NCI-H2081 (cell line): ENCODE measurements around the gene PCDHAC2.

Experiments
- DNase-seq, 2 experiments: peaks; one replicate each; lab custom pipeline; 2025; lab: John Stamatoyannopoulos, UW

PCDHAC2 gene

GRCh38 chr5:140986117-140986521, 19.8 kb downstream of the PCDHAC2 start:
- DNase-seq = no peak

GRCh38 chr5:140988100-140988499, 21.8 kb downstream of the PCDHAC2 start:
- DNase-seq = no peak

- no peak for DNase-seq
These were observed 22.3 kb downstream of the PCDHAC2 start for GRCh38 chr5:140988608-140989007.

- DNase-seq = no peak
These were observed 23.2 kb downstream of the PCDHAC2 start for GRCh38 chr5:140989254-140990020.

- peak in 1 of 2 experiments; percentile 30 for DNase-seq
These were observed 26.6 kb downstream of the PCDHAC2 start for GRCh38 chr5:140992828-140993227.

GRCh38 chr5:140996060-140996459, 29.8 kb downstream of the PCDHAC2 start:
- DNase-seq = no peak

- no peak for DNase-seq
These were observed 32.7 kb downstream of the PCDHAC2 start for GRCh38 chr5:140998921-140999410.

DNA sequence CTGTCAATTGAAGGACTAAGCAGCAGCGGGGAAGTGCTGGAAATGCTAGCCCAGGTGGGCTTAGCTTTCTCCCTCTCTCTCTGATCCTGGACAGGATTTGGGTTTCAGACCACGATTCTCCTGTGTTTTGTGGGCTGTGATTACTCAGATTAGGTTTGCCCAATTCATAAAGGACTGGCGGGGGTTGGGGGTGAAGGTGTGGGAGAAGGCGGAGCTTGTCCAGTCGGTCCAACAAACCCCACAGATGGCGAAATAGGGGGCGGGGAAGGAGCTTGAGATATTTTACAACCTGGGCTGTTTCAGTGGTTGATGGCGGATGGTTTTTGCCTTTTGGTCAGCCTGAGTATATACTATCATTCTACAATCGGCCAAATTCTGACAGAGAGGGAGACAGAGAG, 35.2 kb downstream of the PCDHAC2 start:
- peak; percentile 41 to 70 for DNase-seq

DNA sequence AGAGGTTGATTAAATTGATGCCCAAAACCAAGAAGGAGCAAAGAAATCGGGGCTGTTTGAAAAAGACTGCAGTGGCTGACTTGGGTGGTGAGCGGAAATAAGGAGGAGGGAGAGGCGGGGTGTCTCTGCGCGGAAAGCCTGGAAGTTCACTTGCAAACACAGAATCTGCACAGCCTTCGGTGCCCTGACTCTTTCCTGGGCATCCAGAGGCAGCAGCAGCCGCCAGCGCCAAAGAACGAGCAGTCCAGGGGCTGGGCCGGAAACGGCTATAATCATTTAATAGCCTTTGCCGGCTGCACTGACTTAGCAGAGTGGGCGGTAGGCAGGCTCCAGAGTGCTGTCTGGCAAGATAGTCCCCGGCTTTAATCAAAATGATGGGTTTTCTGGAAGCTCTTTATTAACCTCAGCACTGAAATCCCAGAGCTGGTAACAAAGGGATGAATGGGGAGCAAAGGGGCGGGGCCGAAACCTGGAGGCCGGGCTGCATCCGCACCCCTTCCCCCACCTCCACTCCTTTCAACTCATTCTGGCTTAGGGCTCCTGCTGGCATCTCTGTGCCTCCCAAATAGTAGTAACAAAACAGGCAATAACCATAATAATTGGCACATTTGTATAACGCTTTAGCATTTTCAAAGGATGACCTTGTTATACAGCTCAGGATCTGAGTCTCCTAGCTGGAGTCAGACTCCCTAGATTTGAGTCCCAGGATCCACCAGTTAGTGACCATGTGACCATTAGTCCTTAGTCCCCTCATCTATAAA, 35.7 kb downstream of the PCDHAC2 start:
- DNase-seq = peak; percentile 63 to 81

- DNase-seq = no peak
These were observed 36.3 kb downstream of the PCDHAC2 start for GRCh38 chr5:141002605-141002965.

DNA sequence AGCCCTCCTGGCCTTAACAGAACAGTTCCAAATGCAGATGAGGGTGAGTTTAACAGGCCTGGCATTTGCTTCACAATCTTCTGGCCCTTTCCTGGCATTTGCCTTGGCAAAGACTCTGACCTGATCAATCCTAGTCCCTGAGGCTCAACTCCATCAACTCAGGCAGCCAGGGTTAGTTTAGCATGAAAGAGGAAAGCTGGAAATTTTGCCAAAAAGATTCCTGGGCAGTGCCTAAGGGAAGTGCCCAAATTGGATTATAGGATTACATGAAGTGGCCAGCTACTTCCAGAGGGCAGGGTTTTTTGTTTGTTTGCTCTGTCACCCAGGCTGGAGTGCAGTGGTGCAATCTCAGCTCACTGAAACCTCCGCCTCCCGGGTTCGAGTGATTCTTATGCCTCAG, 36.8 kb downstream of the PCDHAC2 start:
- DNase-seq = no peak

- DNase-seq = peak; percentile 62 to 84
These were observed 37.7 kb downstream of the PCDHAC2 start for GRCh38 chr5:141003791-141004611.

DNA sequence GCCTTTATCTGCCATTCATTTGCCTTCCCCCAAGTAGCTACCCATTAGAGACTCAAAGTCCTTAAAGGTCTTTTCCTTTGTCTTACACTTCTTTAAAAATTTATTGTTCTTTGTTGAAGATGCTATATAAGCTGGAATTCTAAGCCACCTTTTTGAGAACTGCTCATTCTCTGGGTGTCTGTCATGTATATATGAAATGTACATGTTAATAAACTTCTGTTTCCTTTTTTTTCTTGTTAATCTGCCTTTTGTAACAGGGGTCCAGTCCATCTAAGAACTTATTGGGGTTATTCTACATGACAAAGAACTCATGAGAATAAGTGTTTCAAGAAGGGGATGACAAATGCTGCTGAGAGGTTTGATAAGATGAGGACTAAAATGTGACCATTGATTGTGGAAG, 41.5 kb downstream of the PCDHAC2 start:
- no peak for DNase-seq

GRCh38 chr5:141010047-141010793, 43.9 kb downstream of the PCDHAC2 start:
- no peak for DNase-seq

- DNase-seq = no peak
These were observed 51.7 kb downstream of the PCDHAC2 start for GRCh38 chr5:141017943-141018342.
